HCT116 (cell line): ENCODE results near the gene MAN2B2. TPM values are rescaled to one million over a fixed set of nuclear protein-coding genes. Genes with fewer than 3 reads are reported as not detected.

ENCODE experiments used
- ATAC-seq: fragments of 200-7000 bp; cut with Tn5 transposase; 2 replicates; pipeline ENCODE4 v1.9.1; 2020; ENCODE audit warnings: mild to moderate bottlenecking, moderate library complexity
- BruUV-seq: library from RNA; stranded (reverse); fragments of 400-500 nt; replicated peaks from 2 replicates; lab custom pipeline; 2021; lab: Mats Ljungman, UMichigan
- CTCF ChIA-PET: fragments of 300-600 bp; sonication (Branson Sonifier 250); formaldehyde crosslinking; loops from one replicate; lab custom pipeline; 2021; ENCODE audit warnings: antibody characterized with exemption; lab: Charles Lee
- POLR2A ChIA-PET: fragments of 300-600, 350-600 bp; sonication (Branson Sonifier 250); formaldehyde crosslinking; loops from one replicate; lab custom pipeline; 2021; ENCODE audit warnings: antibody characterized with exemption; lab: Charles Lee
- RAD21 ChIA-PET, 2 experiments: fragments of 300-600 bp; sonication (Branson Sonifier 250); formaldehyde crosslinking; loops; one replicate each; lab custom pipeline; 2023; ENCODE audit warnings: low total read pairs in 2 of 2; ENCODE audit not compliant: uncharacterized antibody in 2 of 2, unreplicated experiment in 2 of 2, low non-redundant PET in 1 of 2; lab: Charles Lee
- DNase-seq: peaks from one replicate; pipeline ENCODE4 v3.0.0-alpha.2; 2010; ENCODE audit warnings: low read depth, low spot score
- H2AFZ ChIP-seq: fragments of 200-600 bp; shearing (Covaris generic), sonication (generic); 2 replicates; pipeline ENCODE4 v1.6.1; 2017; ENCODE audit warnings: low read depth, mixed run types, mixed read lengths, antibody characterized with exemption, low read length; ENCODE audit not compliant: poor library complexity, severe bottlenecking
- H3K27ac ChIP-seq: 2 replicates; pipeline ENCODE4 v1.5.1; 2012; ENCODE audit warnings: low read depth, low read length
- H3K27me3 ChIP-seq: fragments of 200-600 bp; sonication (generic); 2 replicates; pipeline ENCODE4 v1.6.1; 2016; ENCODE audit warnings: mixed run types, low read length, mixed read lengths; ENCODE audit not compliant: insufficient read depth
- H3K36me3 ChIP-seq, 2 experiments: fragments of 200-500 bp in 1 of 2; fragments of 200-600 bp in 1 of 2; sonication (Bioruptor generic) in 1 of 2; sonication (generic) in 1 of 2; 2 replicates each; pipeline versions ENCODE4 v1.5.1 to v1.6.1; 2014 to 2016; ENCODE audit warnings: low read length in 2 of 2, inconsistent platforms in 1 of 2, mixed read lengths in 1 of 2, mixed run types in 1 of 2; ENCODE audit not compliant: insufficient read depth in 2 of 2, control insufficient read depth in 1 of 2
- H3K4me1 ChIP-seq, 2 experiments: fragments of 200-600 bp in 1 of 2; sonication (generic) in 1 of 2; 2 replicates each; pipeline versions ENCODE4 v1.5.1 to v1.6.1; 2012 to 2017; ENCODE audit warnings: low read length in 2 of 2, inconsistent platforms in 1 of 2, mild to moderate bottlenecking in 1 of 2, mixed read lengths in 1 of 2, mixed run types in 1 of 2, moderate library complexity in 1 of 2; ENCODE audit not compliant: insufficient read depth in 2 of 2, control insufficient read depth in 1 of 2
- H3K4me2 ChIP-seq: fragments of 200-600 bp; sonication (generic); 2 replicates; pipeline ENCODE4 v1.6.1; 2017; ENCODE audit warnings: mixed run types, low read length, mixed read lengths
- H3K4me3 ChIP-seq, 2 experiments: fragments of 200-600 bp in 1 of 2; sonication (generic) in 1 of 2; replicated peaks in 1 of 2; 2 replicates each; pipeline ENCODE4 v1.5.1; 2011 to 2016; ENCODE audit warnings: low read length in 2 of 2, control low read depth in 1 of 2, low read depth in 1 of 2, mild to moderate bottlenecking in 1 of 2, mixed read lengths in 1 of 2, mixed run types in 1 of 2
- H3K79me2 ChIP-seq: fragments of 200-600 bp; sonication (generic); 2 replicates; pipeline ENCODE4 v1.6.1; 2017; ENCODE audit warnings: mild to moderate bottlenecking, mixed run types, low read length, moderate library complexity, mixed read lengths; ENCODE audit not compliant: insufficient read depth
- H3K9ac ChIP-seq: fragments of 200-600 bp; sonication (generic); 2 replicates; pipeline ENCODE4 v1.6.1; 2016; ENCODE audit warnings: low read length, mixed read lengths
- H3K9me2 ChIP-seq: fragments of 200-600 bp; sonication (generic), shearing (Covaris generic); 2 replicates; pipeline ENCODE4 v1.6.1; 2017; ENCODE audit warnings: mixed run types, mild to moderate bottlenecking, moderate library complexity; ENCODE audit not compliant: insufficient read depth
- H3K9me3 ChIP-seq, 2 experiments: fragments of 200-500 bp in 1 of 2; fragments of 200-600 bp in 1 of 2; sonication (Bioruptor generic) in 1 of 2; sonication (generic) in 1 of 2; 2 replicates each; pipeline ENCODE4 v1.6.1; 2014 to 2017; ENCODE audit warnings: low read length in 2 of 2, mixed read lengths in 2 of 2, inconsistent platforms in 1 of 2, low read depth in 1 of 2, mild to moderate bottlenecking in 1 of 2, mixed run types in 1 of 2, moderate library complexity in 1 of 2; ENCODE audit not compliant: control insufficient read depth in 1 of 2, insufficient read depth in 1 of 2
- H4K20me1 ChIP-seq: fragments of 200-600 bp; sonication (generic), shearing (Covaris generic); 2 replicates; pipeline ENCODE4 v1.6.1; 2017; ENCODE audit warnings: mixed run types, mild to moderate bottlenecking, moderate library complexity; ENCODE audit not compliant: insufficient read depth
- EZH2 ChIP-seq: fragments of 200-600 bp; sonication (generic); IDR thresholded peaks from 2 replicates; pipeline ENCODE4 v1.6.1; 2017; ENCODE audit warnings: antibody characterized with exemption, mixed run types
- EZH2phosphoT487 ChIP-seq: fragments of 200-600 bp; IDR thresholded peaks from 2 replicates; pipeline ENCODE4 v1.6.1; 2018; ENCODE audit warnings: antibody characterized with exemption, borderline replicate concordance
- JUND ChIP-seq: IDR thresholded peaks from 2 replicates; pipeline ENCODE4 v1.6.1; 2012
- POLR2AphosphoS5 ChIP-seq: IDR thresholded peaks from 2 replicates; pipeline ENCODE4 v1.6.1; 2011; ENCODE audit warnings: mild to moderate bottlenecking, low read depth, low read length, moderate library complexity
- SIN3A ChIP-seq: IDR thresholded peaks from 2 replicates; pipeline ENCODE4 v1.6.1; 2012; ENCODE audit warnings: low read depth
- SP1 ChIP-seq: IDR thresholded peaks from 2 replicates; pipeline ENCODE4 v1.6.1; 2012; ENCODE audit warnings: low read depth
- SRF ChIP-seq: IDR thresholded peaks from 2 replicates; pipeline ENCODE4 v1.6.1; 2012; ENCODE audit warnings: low read depth
- TCF7L2 ChIP-seq: IDR thresholded peaks from 2 replicates; pipeline ENCODE4 v1.7.0; 2011; ENCODE audit warnings: borderline replicate concordance, inconsistent platforms; ENCODE audit not compliant: insufficient read depth, insufficient read length; ENCODE audit errors: extremely low read depth
- YY1 ChIP-seq: IDR thresholded peaks from 2 replicates; pipeline ENCODE4 v1.6.1; 2011; ENCODE audit warnings: low read length, low read depth, moderate library complexity, mild to moderate bottlenecking; ENCODE audit not compliant: insufficient replicate concordance; ENCODE audit errors: extremely low read depth
- ZNF274 ChIP-seq: fragments of 200-500 bp; sonication (Bioruptor generic); IDR thresholded peaks from 2 replicates; pipeline ENCODE4 v1.6.1; 2014; ENCODE audit warnings: mild to moderate bottlenecking, low read depth, low read length, inconsistent platforms
- intact Hi-C: fragments of 100-400 bp; cut with micrococcal nuclease; formaldehyde crosslinking; loops from 2 replicates; pipeline ENCODE4 v1.10.0; 2022
- total RNA-seq: library from RNA; stranded (reverse); gene quantifications from one replicate; pipeline ENCODE4 v1.2.1, GENCODE V29; 2021; ENCODE audit not compliant: unreplicated experiment
- TF ChIP-seq, protein P1 (sequence below): IDR thresholded peaks from 2 replicates; pipeline ENCODE4 v1.6.1; 2011; ENCODE audit warnings: mild to moderate bottlenecking, low read length, moderate library complexity; ENCODE audit not compliant: insufficient replicate concordance; ENCODE audit errors: extremely low read depth
- TF ChIP-seq, protein P2 (sequence below): IDR thresholded peaks from 2 replicates; pipeline ENCODE4 v1.6.1; 2012

Gene MAN2B2
- total RNA-seq, 1 experiment from 2014 or later = 18.0 TPM

DNA sequence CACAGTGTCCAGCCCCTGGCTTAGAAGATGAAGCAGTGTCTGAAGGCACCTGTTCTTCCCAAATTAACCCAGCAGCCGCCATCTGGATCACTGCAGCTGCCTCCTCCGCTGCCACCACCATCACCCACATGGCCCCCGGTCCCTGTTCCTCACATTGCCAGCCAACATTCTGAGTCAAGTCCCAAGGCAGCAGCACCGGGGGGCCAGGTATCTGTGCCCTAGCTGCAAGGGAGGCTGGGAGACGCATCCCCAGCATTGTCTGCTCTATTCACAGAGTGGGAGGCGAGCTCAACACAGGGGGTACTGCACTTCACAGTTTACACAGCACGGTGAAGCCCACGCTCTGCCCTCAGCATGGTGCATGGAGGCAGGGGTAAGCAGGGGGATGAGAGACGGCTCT is 42.3 kb upstream of the MAN2B2 start:
- Histone ChIP-seq H2AFZ (no peak overlapping the region), H3K27me3 (no peaks in the 10 kb centered on the region), H3K4me3 (no peak overlapping the region), H3K36me3 (no peaks in the 10 kb centered on the region), H3K4me1 (no peaks in the 10 kb centered on the region), H3K79me2 (no peaks in the 10 kb centered on the region), H3K9me2 (no peaks in the 10 kb centered on the region), H3K27ac (no peak overlapping the region), H3K4me2 (no peak overlapping the region), H3K9me3 (no peaks in the 10 kb centered on the region), H4K20me1 (no peaks in the 10 kb centered on the region), H3K9ac (no peak overlapping the region)
- ATAC-seq = no peak
- ChIA-PET CTCF (no interaction called here), POLR2A (no interaction called here), RAD21 (no interaction called here)
- TF ChIP-seq JUND = no peak
- no peak for TF ChIP-seq ZNF274
- no peak for TF ChIP-seq YY1
- TF ChIP-seq, protein P1, sequence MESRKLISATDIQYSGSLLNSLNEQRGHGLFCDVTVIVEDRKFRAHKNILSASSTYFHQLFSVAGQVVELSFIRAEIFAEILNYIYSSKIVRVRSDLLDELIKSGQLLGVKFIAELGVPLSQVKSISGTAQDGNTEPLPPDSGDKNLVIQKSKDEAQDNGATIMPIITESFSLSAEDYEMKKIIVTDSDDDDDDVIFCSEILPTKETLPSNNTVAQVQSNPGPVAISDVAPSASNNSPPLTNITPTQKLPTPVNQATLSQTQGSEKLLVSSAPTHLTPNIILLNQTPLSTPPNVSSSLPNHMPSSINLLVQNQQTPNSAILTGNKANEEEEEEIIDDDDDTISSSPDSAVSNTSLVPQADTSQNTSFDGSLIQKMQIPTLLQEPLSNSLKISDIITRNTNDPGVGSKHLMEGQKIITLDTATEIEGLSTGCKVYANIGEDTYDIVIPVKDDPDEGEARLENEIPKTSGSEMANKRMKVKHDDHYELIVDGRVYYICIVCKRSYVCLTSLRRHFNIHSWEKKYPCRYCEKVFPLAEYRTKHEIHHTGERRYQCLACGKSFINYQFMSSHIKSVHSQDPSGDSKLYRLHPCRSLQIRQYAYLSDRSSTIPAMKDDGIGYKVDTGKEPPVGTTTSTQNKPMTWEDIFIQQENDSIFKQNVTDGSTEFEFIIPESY = no peak
- TF ChIP-seq SIN3A = no peak
- TF ChIP-seq, protein P2, sequence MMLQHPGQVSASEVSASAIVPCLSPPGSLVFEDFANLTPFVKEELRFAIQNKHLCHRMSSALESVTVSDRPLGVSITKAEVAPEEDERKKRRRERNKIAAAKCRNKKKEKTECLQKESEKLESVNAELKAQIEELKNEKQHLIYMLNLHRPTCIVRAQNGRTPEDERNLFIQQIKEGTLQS = no peak
- no peak for DNase-seq
- no TSS peak for BruUV-seq
- intact Hi-C loops = no loop called here

DNA sequence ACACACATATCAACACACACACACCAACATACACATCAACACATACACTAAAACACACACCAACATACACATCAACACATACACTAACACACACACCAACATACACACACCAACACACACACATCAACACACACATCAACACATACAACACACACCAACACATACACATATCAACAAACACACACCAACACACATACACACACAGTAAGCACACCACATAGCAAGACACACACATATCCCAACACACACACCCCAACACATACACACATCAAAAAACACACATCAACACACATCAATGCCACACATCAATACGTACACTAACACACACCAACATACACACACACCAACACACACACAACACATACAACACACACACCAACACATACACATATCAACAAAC is 40.9 kb upstream of the MAN2B2 start:
- H3K9me3 ChIP-seq = no peaks in the 10 kb centered on the region
- no peaks in the 10 kb centered on the region for H3K36me3 ChIP-seq
- no peak overlapping the region for H3K4me3 ChIP-seq
- DNase-seq (no peak), ATAC-seq (no peak)
- BruUV-seq = no TSS peak
- no peaks in the 10 kb centered on the region for H3K79me2 ChIP-seq
- POLR2A ChIA-PET = no interaction called here
- RAD21 ChIA-PET = no interaction called here
- no peaks in the 10 kb centered on the region for H4K20me1 ChIP-seq
- intact Hi-C loops = no loop called here
- no peaks in the 10 kb centered on the region for H3K27me3 ChIP-seq
- CTCF ChIA-PET = no interaction called here
- no peak overlapping the region for H3K4me2 ChIP-seq
- H3K9ac ChIP-seq = no peak overlapping the region
- H3K4me1 ChIP-seq = no peaks in the 10 kb centered on the region
- no peak overlapping the region for H2AFZ ChIP-seq
- no peak overlapping the region for H3K27ac ChIP-seq
- TF ChIP-seq SRF = no peak
- TF ChIP-seq SP1 = no peak
- no peak for TF ChIP-seq EZH2phosphoT487
- TF ChIP-seq, protein P1 = no peak
- TF ChIP-seq SIN3A = no peak
- no peak for TF ChIP-seq TCF7L2
- TF ChIP-seq POLR2AphosphoS5 = no peak
- no peak for TF ChIP-seq EZH2
- no peaks in the 10 kb centered on the region for H3K9me2 ChIP-seq
